ENCODE results near the gene ATG4D.

ATG4D gene

GRCh38 chr19:10543420-10544241, at the start of gene ATG4D:
Gene ATG4D (plus strand): TSS chr19:10543904. CDS start chr19:10544091, 187 bp downstream.
- DNase-seq: peak; percentile 83 to 85

- DNase-seq: no peak
These were observed 46.3 kb upstream of the ATG4D start for GRCh38 chr19:10497371-10497770.

- no peak for DNase-seq
These were observed 44.0 kb upstream of the ATG4D start for GRCh38 chr19:10499550-10500246.

GRCh38 chr19:10500247-10500592, 43.5 kb upstream of the ATG4D start:
- no peak for DNase-seq

GRCh38 chr19:10501971-10502523, 41.7 kb upstream of the ATG4D start:
- peak; percentile 32 to 49 for DNase-seq

GRCh38 chr19:10502524-10503001, 41.1 kb upstream of the ATG4D start:
- peak; percentile 90 to 91 for DNase-seq

- no peak for DNase-seq
These were observed 40.5 kb upstream of the ATG4D start, which contains the start of gene KEAP1 for GRCh38 chr19:10503002-10503789. Gene KEAP1 (minus strand): TSS chr19:10503356. CDS start chr19:10500033, 3,323 bp downstream.

- DNase-seq: peak; percentile 77 to 85
These were observed 38.0 kb upstream of the ATG4D start for GRCh38 chr19:10505583-10506229.

GRCh38 chr19:10508036-10508435, 35.7 kb upstream of the ATG4D start:
- DNase-seq: no peak

GRCh38 chr19:10508707-10509106, 35.0 kb upstream of the ATG4D start:
- DNase-seq: no peak

GRCh38 chr19:10510301-10510802, 33.4 kb upstream of the ATG4D start:
- DNase-seq: peak; percentile 48 to 69

- no peak for DNase-seq
These were observed 30.5 kb upstream of the ATG4D start for GRCh38 chr19:10513223-10513622.

- DNase-seq: peak; percentile 37 to 44
These were observed 29.2 kb upstream of the ATG4D start for GRCh38 chr19:10514211-10515145.

GRCh38 chr19:10516064-10516385, 27.7 kb upstream of the ATG4D start:
- peak; percentile 64 to 67 for DNase-seq

- DNase-seq: no peak
These were observed 26.9 kb upstream of the ATG4D start for GRCh38 chr19:10516671-10517286.

- DNase-seq: peak; percentile 35 to 36
These were observed 26.3 kb upstream of the ATG4D start, which contains the start of gene S1PR5 for GRCh38 chr19:10517361-10517759. Gene S1PR5 (minus strand): TSS chr19:10517447. CDS start chr19:10515011, 2,436 bp downstream.

- no peak for DNase-seq
These were observed 25.8 kb upstream of the ATG4D start for GRCh38 chr19:10517760-10518443.

- DNase-seq: peak; percentile 41
These were observed 25.0 kb upstream of the ATG4D start for GRCh38 chr19:10518444-10519361.

GRCh38 chr19:10519421-10519820, 24.3 kb upstream of the ATG4D start:
- no peak for DNase-seq

Measured in CD4-positive, alpha-beta T cell treated with Interleukin-1 beta for 1 hour (primary cell).